ENCODE data around the gene NOP53. TPM values are rescaled to one million over a fixed set of nuclear protein-coding genes. Genes with fewer than 3 reads are reported as not detected.
"Not testable (repeated sequence)": the region's sequence is repeated elsewhere in the genome, so short reads cannot be mapped to it uniquely, and the experiment has no call there.

NOP53 gene
- total RNA-seq, result 68.3 and 105 TPM in 2 replicates

DNA sequence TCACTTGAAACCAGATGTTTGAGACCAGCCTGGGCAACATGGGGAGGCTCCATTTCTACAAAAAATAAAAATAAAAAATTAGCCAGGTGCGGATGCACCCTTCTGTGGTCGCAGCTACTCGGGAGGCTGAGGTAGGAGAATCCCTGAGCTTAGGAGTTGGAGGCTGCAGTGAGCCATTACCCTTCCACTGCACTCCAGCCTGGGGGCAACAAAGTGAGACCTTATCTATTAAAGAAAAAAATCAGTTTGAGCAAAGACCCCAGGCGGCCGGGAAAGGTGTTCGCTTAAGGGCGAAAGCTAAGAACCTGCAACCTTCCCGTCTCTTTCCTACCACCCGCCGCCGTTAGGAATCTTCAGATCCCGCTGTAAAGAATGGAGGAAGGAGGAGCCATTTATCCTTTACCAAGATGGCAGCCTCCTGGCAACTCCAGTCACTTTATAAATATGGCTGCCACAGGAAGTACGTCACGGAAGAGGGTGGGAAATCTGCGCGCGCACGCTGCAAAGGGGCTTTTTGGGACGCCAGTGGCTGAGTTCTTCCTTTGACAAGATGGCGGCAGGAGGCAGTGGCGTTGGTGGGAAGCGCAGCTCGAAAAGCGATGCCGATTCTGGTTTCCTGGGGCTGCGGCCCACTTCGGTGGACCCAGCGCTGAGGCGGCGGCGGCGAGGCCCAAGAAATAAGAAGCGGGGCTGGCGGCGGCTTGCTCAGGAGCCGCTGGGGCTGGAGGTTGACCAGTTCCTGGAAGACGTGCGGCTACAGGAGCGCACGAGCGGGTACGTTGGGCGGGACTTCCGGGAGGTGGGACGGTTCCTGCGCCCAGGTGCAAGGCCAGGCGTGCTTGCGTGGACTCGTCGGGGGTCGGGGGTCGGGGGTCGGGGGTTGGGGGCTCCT, at the start of gene NOP53:
Gene NOP53 (plus strand): TSS at position 537 of the 892 bp plus-strand sequence. CDS start 14 bp downstream, at position 551.
- peak; percentile 98 for DNase-seq

GRCh38 chr19:47696635-47697034, 48.7 kb upstream of the NOP53 start:
- DNase-seq, result no peak

DNA sequence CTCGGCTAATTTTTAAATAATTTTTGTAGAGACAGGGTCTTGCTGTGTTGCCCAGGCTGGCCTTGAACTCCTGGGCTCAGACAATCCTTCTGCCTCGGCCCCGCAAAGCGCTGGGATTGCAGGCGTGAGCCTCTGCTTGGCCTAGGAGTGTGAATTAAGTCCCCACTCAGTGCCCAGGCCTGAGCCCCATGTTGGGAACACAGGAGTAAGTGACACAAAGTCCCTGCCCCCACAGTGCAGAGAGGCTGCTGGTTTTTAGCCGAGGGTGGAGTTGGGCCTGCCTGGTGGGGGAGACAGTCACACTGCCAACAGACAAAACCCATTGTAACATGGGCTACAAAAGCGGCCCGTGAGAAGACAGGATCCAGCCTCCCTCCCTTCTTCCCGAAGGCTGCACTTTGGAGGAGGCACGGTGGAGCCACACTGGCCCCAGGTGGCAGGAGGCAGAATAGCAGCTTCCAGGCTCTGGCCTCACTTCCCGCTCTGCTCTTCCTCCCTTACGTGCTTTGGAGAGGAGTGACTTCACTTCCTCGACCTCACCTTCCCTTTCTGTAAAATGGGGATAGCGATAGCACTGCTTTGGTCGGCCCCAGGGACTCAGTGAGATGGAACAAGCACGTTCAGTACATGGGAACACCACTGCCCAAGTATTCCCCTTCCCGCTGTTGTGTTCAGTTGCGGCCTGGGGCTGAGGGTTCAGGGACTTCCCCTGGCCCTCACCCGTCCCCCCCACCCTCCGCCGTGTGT, 47.3 kb upstream of the NOP53 start:
- peak; percentile 88 for DNase-seq

DNA sequence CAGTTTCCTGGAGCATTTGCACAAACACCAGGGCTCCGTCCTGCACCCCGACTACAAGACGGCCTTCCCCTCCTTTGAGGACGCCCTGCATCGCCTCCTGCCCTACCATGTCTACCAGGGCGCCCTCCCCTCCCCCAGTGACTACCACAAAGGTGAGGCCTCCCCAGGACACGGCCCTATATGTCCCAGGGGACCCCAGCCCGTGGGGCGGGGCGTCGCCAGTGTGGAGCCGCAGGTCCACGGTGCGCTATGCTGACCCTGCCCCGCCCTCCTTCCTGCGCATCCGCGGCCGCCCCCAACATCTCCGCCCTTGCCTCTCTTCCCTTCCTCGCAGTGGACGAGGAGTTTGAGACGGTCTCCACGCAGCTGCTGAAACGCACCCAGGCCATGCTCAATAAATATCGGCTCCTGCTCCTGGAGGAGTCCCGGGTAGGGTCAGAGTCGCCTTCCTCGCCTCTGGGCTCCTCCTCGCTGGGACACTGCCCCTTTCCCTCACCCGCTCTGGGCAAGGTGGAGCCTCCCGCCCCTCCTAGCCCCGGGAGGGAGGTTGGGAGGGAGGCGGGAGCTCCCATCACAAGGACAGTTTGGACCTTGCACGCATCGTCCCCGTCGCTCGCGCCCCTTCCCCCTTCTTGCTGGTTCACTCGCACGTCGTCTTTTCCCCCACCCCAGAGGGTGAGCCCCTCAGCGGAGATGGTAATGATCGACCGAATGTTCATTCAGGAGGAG, 46.6 kb upstream of the NOP53 start:
- no peak for DNase-seq

GRCh38 chr19:47699360-47699917, 45.9 kb upstream of the NOP53 start:
- peak; percentile 63 for DNase-seq

DNA sequence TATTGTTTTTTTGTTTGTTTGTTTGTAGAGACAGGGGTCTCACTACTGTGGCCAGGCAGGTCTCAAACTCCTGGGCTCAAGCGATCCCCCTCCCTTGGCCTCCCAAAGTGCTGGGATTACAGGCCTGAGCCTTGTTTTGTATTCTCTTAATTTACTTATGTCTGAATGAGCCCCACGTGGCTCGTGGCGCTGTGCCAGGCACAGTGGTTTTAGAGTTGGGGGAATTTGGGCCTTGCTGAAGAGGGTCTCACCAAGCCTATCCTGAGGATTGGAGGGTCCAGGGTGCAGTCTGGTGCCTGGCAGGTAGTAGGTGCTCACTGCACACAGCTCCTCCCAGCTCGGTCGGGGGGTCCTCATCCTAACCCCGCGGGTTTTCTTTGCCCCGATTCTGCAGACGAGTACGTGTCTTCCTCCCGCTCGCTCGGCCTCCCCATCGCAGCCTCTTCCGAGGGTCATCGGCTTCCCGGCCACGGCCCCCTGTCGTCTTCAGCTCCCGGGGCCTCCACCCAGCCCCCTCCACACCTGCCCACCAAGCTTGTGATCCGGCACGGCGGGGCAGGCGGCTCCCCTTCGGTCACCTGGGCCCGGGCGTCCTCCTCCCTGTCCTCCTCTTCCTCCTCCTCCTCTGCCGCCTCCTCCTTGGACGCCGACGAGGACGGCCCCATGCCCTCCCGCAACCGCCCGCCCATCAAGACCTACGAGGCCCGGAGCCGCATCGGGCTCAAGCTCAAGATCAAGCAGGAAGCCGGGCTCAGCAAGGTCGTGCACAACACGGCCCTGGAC, 44.2 kb upstream of the NOP53 start:
- DNase-seq, result no peak

- DNase-seq, result no peak
Measured at GRCh38 chr19:47701717-47702552, 43.4 kb upstream of the NOP53 start.

DNA sequence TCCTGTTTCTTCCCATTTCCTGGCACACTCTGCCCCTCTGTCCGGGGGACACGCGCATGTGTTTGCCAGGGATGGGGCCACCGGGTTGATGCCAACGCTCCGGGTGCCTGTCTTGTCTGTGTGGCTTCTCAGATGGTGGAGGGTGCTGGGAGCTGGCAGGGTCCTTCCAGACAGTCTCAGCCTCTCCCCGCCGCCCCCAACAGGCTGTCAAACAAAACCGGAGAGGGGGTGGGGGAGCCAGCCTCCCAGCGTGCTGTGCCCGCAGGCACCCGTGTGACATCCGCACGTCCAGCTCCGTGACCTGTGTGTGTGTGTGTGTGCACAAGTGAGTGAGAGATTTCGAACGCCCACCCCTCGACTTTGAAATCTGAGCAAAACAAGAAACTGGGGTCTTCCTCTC, 42.7 kb upstream of the NOP53 start:
- no peak for DNase-seq

DNA sequence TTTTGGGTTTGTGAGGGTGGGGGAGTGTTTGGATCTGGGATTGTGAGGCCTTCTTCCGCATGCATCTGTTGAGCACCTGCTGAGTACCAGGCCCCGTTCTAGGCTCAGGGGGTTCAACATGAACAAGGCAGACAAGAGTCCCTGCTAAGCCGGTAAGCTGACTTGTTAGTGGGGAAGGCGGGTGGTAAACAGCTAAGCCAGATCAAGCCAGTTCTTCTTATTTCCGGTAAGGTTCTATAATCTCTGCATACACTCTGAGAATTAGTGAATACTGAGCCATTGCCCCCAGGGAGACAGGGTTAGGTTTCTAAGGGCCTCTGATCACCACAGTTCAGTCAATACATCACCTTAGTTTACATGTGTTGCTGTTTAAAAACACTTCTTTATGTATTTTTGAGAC, 42.0 kb upstream of the NOP53 start:
- DNase-seq, result no peak

- no peak for DNase-seq
Measured at GRCh38 chr19:47704024-47704423, 41.3 kb upstream of the NOP53 start.

- no peak for DNase-seq
Measured at GRCh38 chr19:47704656-47705055, 40.7 kb upstream of the NOP53 start.

- peak; percentile 89 for DNase-seq
Measured at GRCh38 chr19:47707135-47707925, 38.0 kb upstream of the NOP53 start.

GRCh38 chr19:47711652-47712242, 33.6 kb upstream of the NOP53 start:
- no peak for DNase-seq

GRCh38 chr19:47713046-47714021, 32.0 kb upstream of the NOP53 start, which contains the start of gene EHD2:
TSS of gene EHD2 (plus strand) at chr19:47713422. CDS start at chr19:47716613, 3,191 bp downstream.
- peak; percentile 81 for DNase-seq

DNA sequence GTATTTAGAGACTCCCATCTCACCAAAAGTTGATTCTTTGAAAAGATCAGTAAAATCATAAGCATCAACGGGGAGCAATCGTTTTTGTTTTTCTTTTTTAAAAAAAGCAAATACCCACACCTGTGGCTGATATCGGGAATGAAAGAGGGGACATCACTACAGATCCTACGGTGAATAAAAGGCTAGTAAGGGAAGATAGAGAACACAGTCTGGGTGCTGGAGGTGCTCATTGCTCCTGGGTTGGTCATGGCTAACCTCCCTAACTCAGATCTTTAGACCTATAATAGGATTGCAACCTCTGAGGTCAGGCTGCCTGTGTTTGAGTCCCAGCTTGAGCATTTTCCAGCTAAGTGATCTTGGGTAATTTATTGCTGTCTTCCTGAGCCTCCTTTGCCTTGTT, 31.0 kb upstream of the NOP53 start:
- DNase-seq, result peak; percentile 29

DNA sequence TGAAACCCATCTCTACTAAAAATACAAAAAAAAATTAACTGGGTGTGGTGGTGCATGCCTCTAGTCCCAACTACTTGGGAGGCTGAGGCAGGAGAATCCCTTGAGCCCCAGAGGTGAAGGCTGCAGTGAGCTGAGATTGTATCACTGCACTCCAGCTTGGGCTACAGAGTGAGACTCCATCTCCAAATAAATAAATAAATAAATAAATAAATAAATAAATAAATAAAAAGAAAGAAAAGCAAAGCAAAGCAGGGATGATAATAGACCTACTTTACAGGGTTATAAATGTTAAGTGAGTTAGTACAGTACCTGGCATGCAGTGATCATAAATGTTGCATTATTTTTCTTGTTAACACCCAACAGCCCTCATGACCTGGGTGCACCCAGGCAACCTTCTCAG, 30.5 kb upstream of the NOP53 start:
- not testable (repeated sequence) for DNase-seq

DNA sequence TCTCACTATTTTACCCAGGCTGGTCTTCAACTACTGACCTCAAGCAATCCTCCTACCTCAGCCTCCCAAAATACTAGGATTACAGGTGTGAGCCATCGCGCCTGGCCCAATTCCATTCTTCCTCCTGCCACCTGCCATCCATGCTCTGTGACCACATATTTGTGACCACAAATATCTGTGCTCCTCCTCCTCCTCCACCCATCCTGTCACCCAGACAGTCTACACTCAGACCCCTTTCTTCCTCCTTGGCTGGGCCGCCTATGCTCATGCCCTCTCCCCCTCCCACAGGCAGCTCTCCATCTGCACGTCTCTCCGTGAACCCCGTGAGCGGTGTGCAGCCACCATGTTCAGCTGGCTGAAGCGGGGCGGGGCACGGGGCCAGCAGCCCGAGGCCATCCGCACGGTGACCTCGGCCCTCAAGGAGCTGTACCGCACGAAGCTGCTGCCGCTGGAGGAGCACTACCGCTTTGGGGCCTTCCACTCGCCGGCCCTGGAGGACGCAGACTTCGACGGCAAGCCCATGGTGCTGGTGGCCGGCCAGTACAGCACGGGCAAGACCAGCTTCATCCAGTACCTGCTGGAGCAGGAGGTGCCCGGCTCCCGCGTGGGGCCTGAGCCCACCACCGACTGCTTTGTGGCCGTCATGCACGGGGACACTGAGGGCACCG, 28.9 kb upstream of the NOP53 start:
- DNase-seq, result no peak

Measured in dermis blood vessel endothelial cell (primary cell).